K562 (cell line): Measurements from ENCODE around the gene CALD1. TPM values are rescaled to one million over a fixed set of nuclear protein-coding genes. Genes with fewer than 3 reads are reported as not detected.

Source experiments
- AFF1 ChIP-seq, 2 experiments: fragments of 450-650 bp; IDR thresholded peaks; 2 replicates each; pipeline ENCODE4 v1.6.1; 2018; ENCODE audit warnings: mild to moderate bottlenecking in 2 of 2, low read depth in 1 of 2; ENCODE audit not compliant: partially characterized antibody in 2 of 2
- ETV5 ChIP-seq: sonication (generic); formaldehyde crosslinking; IDR thresholded peaks from 2 replicates; pipeline ENCODE4 v1.4.0; 2020; ENCODE audit warnings: low read depth, mild to moderate bottlenecking, missing genetic modification reagents
- HLTF ChIP-seq: fragments of 450-650 bp; IDR thresholded peaks from 2 replicates; pipeline ENCODE4 v1.6.1; 2016
- ILF3 ChIP-seq: fragments of 450-650 bp; IDR thresholded peaks from 2 replicates; pipeline ENCODE4 v1.6.1; 2018; ENCODE audit warnings: antibody characterized with exemption, mild to moderate bottlenecking, moderate library complexity, borderline replicate concordance
- MAFF ChIP-seq: IDR thresholded peaks from 2 replicates; pipeline ENCODE4 v1.6.1; 2012; ENCODE audit warnings: low read length, improper control_type of control experiment
- MEIS2 ChIP-seq: fragments of 450-650 bp; IDR thresholded peaks from 2 replicates; pipeline ENCODE4 v1.6.1; 2014; ENCODE audit warnings: mild to moderate bottlenecking; ENCODE audit not compliant: partially characterized antibody
- TBP ChIP-seq: optimal IDR thresholded peaks from 2 replicates; pipeline ENCODE3; 2011; ENCODE audit warnings: low read depth, low read length, improper control_type of control experiment
- TEAD1 ChIP-seq, 2 experiments: fragments of 450-650 bp in 1 of 2; sonication (generic) in 1 of 2; formaldehyde crosslinking; IDR thresholded peaks; 2 replicates each; pipeline versions ENCODE4 v1.4.0 to v1.8.0; 2020 to 2022; ENCODE audit warnings: mild to moderate bottlenecking in 2 of 2, missing genetic modification reagents in 1 of 2
- VEZF1 ChIP-seq: fragments of 200-800 bp; sonication (Bioruptor generic); IDR thresholded peaks from 2 replicates; pipeline ENCODE4 v1.6.1; 2017; ENCODE audit warnings: missing genetic modification characterization, missing compliant biosample characterization
- ZBTB17 ChIP-seq: fragments of 450-650 bp; formaldehyde crosslinking; IDR thresholded peaks from 2 replicates; pipeline ENCODE4 v1.4.0; 2020; ENCODE audit warnings: mild to moderate bottlenecking
- ZNF197 ChIP-seq: fragments of 200-800 bp; sonication (Bioruptor generic); IDR thresholded peaks from 2 replicates; pipeline ENCODE4 v1.6.1; 2016; ENCODE audit warnings: low read depth, missing genetic modification characterization, missing compliant biosample characterization
- ZNF280A ChIP-seq: fragments of 450-650 bp; IDR thresholded peaks from 2 replicates; pipeline ENCODE4 v1.6.1; 2018; ENCODE audit warnings: mild to moderate bottlenecking, low read depth; ENCODE audit not compliant: partially characterized antibody
- ZNF609 ChIP-seq: sonication (generic); formaldehyde crosslinking; IDR thresholded peaks from 2 replicates; pipeline ENCODE4 v1.8.1; 2023; ENCODE audit warnings: missing genetic modification reagents, mild to moderate bottlenecking, borderline replicate concordance
- polyA plus RNA-seq, 8 experiments: library from polyadenylated mRNA; depleted of rRNA in 4 of 8; stranded (reverse) in 5 of 8; unstranded in 3 of 8; fragments of >200 nt; fragmentation: Nextera tagmentation in 2 of 8; fragmentation: Illumina TruSeq in 1 of 8; extraction: Ambion mirVana in 2 of 8; extraction: Trizol in 1 of 8; gene quantifications; 2 replicates each; pipeline versions ENCODE4 v1.2.1 to v1.2.3, GENCODE V29; 2011 to 2014; ENCODE audit warnings: inconsistent platforms in 1 of 8, missing spikeins in 1 of 8
- total RNA-seq, 7 experiments: library from RNA; depleted of rRNA in 6 of 7; stranded (reverse); fragments of >200 nt in 6 of 7; fragmentation: Illumina TruSeq in 2 of 7; extraction: Trizol in 2 of 7; gene quantifications; 2 replicates each; pipeline versions ENCODE4 v1.2.1 to v1.2.3, GENCODE V29; 2011 to 2021; ENCODE audit warnings: low replicate concordance in 1 of 7

CALD1 gene
- total and polyA plus RNA-seq, 9 of the 15 experiments (the other 6 are each of a cell fraction or from before 2014, with no cell fraction given), result 0.40 TPM; not detected in 8

- peak; percentile 37; the same call in 1 of the 2 replicates for TF ChIP-seq VEZF1 (CRISPR knock-in tag)
- TF ChIP-seq ILF3, result peak; percentile 73; the same call in 1 of the 2 replicates
- 0 out of 2 replicates have a peak, but pooled peaks have one; percentile 30 for TF ChIP-seq ETV5
- TF ChIP-seq HLTF, result peak; percentile 74; the same call in 1 of the 2 replicates
- TF ChIP-seq ZNF609 (CRISPR knock-in tag), result no peak
- peak in 1 of 2 experiments; percentile 79; a peak in 2 of 4 replicates for TF ChIP-seq TEAD1 (CRISPR knock-in tag; IDR thresholded peaks at IDR 0.05)
- no peak for TF ChIP-seq ZNF197 (CRISPR knock-in tag)
- no peak for TF ChIP-seq ZNF280A
- peak; percentile 71 for TF ChIP-seq MAFF
- peak; percentile 69; the same call in 1 of the 2 replicates for TF ChIP-seq ZBTB17 (CRISPR knock-in tag)
- peak; percentile 24 for TF ChIP-seq TBP
- peak in 1 of 2 experiments; percentile 50 for TF ChIP-seq AFF1 (IDR thresholded peaks at IDR 0.05; ENCODE audit: low read depth in 1 of 2, partially characterized antibody in 2 of 2)
- peak; percentile 85 for TF ChIP-seq MEIS2
Measured at GRCh38 chr7:134834689-134835462, 55.4 kb downstream of the CALD1 start (continued).
